GM21619 (cell line): Measurements from ENCODE around the gene ATXN10.

ENCODE experiments used
- ATAC-seq: cut with Tn5 transposase; IDR thresholded peaks from one replicate; pipeline ENCODE4 v1.9.1; 2021; ENCODE audit not compliant: unreplicated experiment

ATXN10 gene

GRCh38 chr22:45752036-45752435 lies 80.4 kb downstream of the ATXN10 start:
- no peak for ATAC-seq

GRCh38 chr22:45754822-45755221 lies 83.2 kb downstream of the ATXN10 start:
- no peak for ATAC-seq

GRCh38 chr22:45756558-45756957 lies 84.9 kb downstream of the ATXN10 start:
- ATAC-seq = no peak

GRCh38 chr22:45757068-45757467 lies 85.4 kb downstream of the ATXN10 start:
- ATAC-seq = no peak

GRCh38 chr22:45757936-45758335 lies 86.3 kb downstream of the ATXN10 start:
- ATAC-seq = no peak

GRCh38 chr22:45758603-45759002 lies 87.0 kb downstream of the ATXN10 start:
- no peak for ATAC-seq

GRCh38 chr22:45760682-45761081 lies 89.0 kb downstream of the ATXN10 start:
- no peak for ATAC-seq

- ATAC-seq = no peak
Measured at GRCh38 chr22:45762545-45763235, 91.1 kb downstream of the ATXN10 start.

GRCh38 chr22:45763236-45763624 lies 91.6 kb downstream of the ATXN10 start:
- ATAC-seq = no peak

GRCh38 chr22:45768490-45768889 lies 96.9 kb downstream of the ATXN10 start:
- no peak for ATAC-seq

- no peak for ATAC-seq
Measured at GRCh38 chr22:45769569-45770210, 98.1 kb downstream of the ATXN10 start.

GRCh38 chr22:45770506-45770905 lies 98.9 kb downstream of the ATXN10 start:
- no peak for ATAC-seq

GRCh38 chr22:45771057-45771456 lies 99.4 kb downstream of the ATXN10 start:
- ATAC-seq = no peak

GRCh38 chr22:45771711-45772110 lies 100.1 kb downstream of the ATXN10 start:
- no peak for ATAC-seq

GRCh38 chr22:45772743-45773142 lies 101.1 kb downstream of the ATXN10 start:
- no peak for ATAC-seq

- ATAC-seq = no peak
Measured at GRCh38 chr22:45774001-45774670, 102.5 kb downstream of the ATXN10 start.

- no peak for ATAC-seq
Measured at GRCh38 chr22:45775062-45775461, 103.4 kb downstream of the ATXN10 start.

GRCh38 chr22:45775569-45776312 lies 104.1 kb downstream of the ATXN10 start:
- ATAC-seq = peak; percentile 63

GRCh38 chr22:45776313-45776585 lies 104.6 kb downstream of the ATXN10 start:
- ATAC-seq = no peak

GRCh38 chr22:45777046-45777851 lies 105.6 kb downstream of the ATXN10 start:
- no peak for ATAC-seq

GRCh38 chr22:45777852-45778375 lies 106.3 kb downstream of the ATXN10 start:
- ATAC-seq = no peak
